ENCODE measurements around the gene KRTAP10-4.
"Not testable (repeated sequence)": the region's sequence is repeated elsewhere in the genome, so short reads cannot be mapped to it uniquely, and the experiment has no call there.

The KRTAP10-4 gene

GRCh38 chr21:44551340-44551961 is 22.1 kb upstream of the KRTAP10-4 start, which contains the start of gene KRTAP10-2:
TSS of gene KRTAP10-2 (minus strand) at chr21:44551505. CDS start at chr21:44551458, 47 bp downstream.
- H3K4me1 ChIP-seq (ENCODE audit: insufficient read depth, low read length) = peaks cover 13% of the 10 kb centered on the region; the same call in 1 of the 2 replicates
- no peak within 1 kb of the TSS for H3K27ac ChIP-seq (ENCODE audit: low read length)
- no peak within 1 kb of the TSS for H3K9ac ChIP-seq (ENCODE audit: low read depth, low read length)
- no peak within 1 kb of the TSS for H3K4me3 ChIP-seq (ENCODE audit: low read length)
- no peaks in the 10 kb centered on the region for H3K36me3 ChIP-seq (ENCODE audit: insufficient read depth, low read depth, low read length)
- H3K27me3 ChIP-seq (ENCODE audit: insufficient read depth, low read length) = no peaks in the 10 kb centered on the region
- H3K9me3 ChIP-seq (ENCODE audit: insufficient read depth, low read depth, low read length) = peaks cover 4% of the 10 kb centered on the region; the same call in 1 of the 2 replicates

- Histone ChIP-seq H3K4me3 (ENCODE audit: low read length) (no peak overlapping the region), H3K36me3 (ENCODE audit: insufficient read depth, low read depth, low read length) (no peaks in the 10 kb centered on the region), H3K4me1 (ENCODE audit: insufficient read depth, low read length) (peaks cover 13% of the 10 kb centered on the region; the same call in 1 of the 2 replicates), H3K27me3 (ENCODE audit: insufficient read depth, low read length) (no peaks in the 10 kb centered on the region), H3K27ac (ENCODE audit: low read length) (no peak overlapping the region), H3K9me3 (ENCODE audit: insufficient read depth, low read depth, low read length) (no peaks in the 10 kb centered on the region), H3K9ac (ENCODE audit: low read depth, low read length) (no peak overlapping the region)
Observed at GRCh38 chr21:44552136-44552535, 21.4 kb upstream of the KRTAP10-4 start.

- H3K4me1 ChIP-seq (ENCODE audit: insufficient read depth, low read length) = peaks cover 13% of the 10 kb centered on the region; the same call in 1 of the 2 replicates
- H3K36me3 ChIP-seq (ENCODE audit: insufficient read depth, low read depth, low read length) = no peaks in the 10 kb centered on the region
- no peaks in the 10 kb centered on the region for H3K9me3 ChIP-seq (ENCODE audit: insufficient read depth, low read depth, low read length)
- H3K4me3 ChIP-seq (ENCODE audit: low read length) = no peak overlapping the region
- H3K27me3 ChIP-seq (ENCODE audit: insufficient read depth, low read length) = no peaks in the 10 kb centered on the region
- no peak overlapping the region for H3K27ac ChIP-seq (ENCODE audit: low read length)
- no peak overlapping the region for H3K9ac ChIP-seq (ENCODE audit: low read depth, low read length)
Observed at GRCh38 chr21:44552681-44553080, 20.8 kb upstream of the KRTAP10-4 start.

GRCh38 chr21:44555200-44555875 is 18.2 kb upstream of the KRTAP10-4 start:
- H3K9ac ChIP-seq (ENCODE audit: low read depth, low read length) = no peak overlapping the region
- H3K27me3 ChIP-seq (ENCODE audit: insufficient read depth, low read length) = no peaks in the 10 kb centered on the region
- no peak overlapping the region for H3K4me3 ChIP-seq (ENCODE audit: low read length)
- H3K9me3 ChIP-seq (ENCODE audit: insufficient read depth, low read depth, low read length) = no peaks in the 10 kb centered on the region
- H3K27ac ChIP-seq (ENCODE audit: low read length) = no peak overlapping the region
- H3K4me1 ChIP-seq (ENCODE audit: insufficient read depth, low read length) = no peaks in the 10 kb centered on the region
- no peaks in the 10 kb centered on the region for H3K36me3 ChIP-seq (ENCODE audit: insufficient read depth, low read depth, low read length)

GRCh38 chr21:44556879-44557278 is 16.6 kb upstream of the KRTAP10-4 start:
- Histone ChIP-seq H3K27me3 (ENCODE audit: insufficient read depth, low read length) (no peaks in the 10 kb centered on the region), H3K4me1 (ENCODE audit: insufficient read depth, low read length) (no peaks in the 10 kb centered on the region), H3K36me3 (ENCODE audit: insufficient read depth, low read depth, low read length) (no peaks in the 10 kb centered on the region), H3K4me3 (ENCODE audit: low read length) (no peak overlapping the region), H3K9me3 (ENCODE audit: insufficient read depth, low read depth, low read length) (no peaks in the 10 kb centered on the region), H3K27ac (ENCODE audit: low read length) (no peak overlapping the region), H3K9ac (ENCODE audit: low read depth, low read length) (no peak overlapping the region)

GRCh38 chr21:44557491-44558328 is 15.8 kb upstream of the KRTAP10-4 start:
- no peaks in the 10 kb centered on the region for H3K36me3 ChIP-seq (ENCODE audit: insufficient read depth, low read depth, low read length)
- H3K4me3 ChIP-seq (ENCODE audit: low read length) = no peak overlapping the region
- no peak overlapping the region for H3K9ac ChIP-seq (ENCODE audit: low read depth, low read length)
- H3K27me3 ChIP-seq (ENCODE audit: insufficient read depth, low read length) = no peaks in the 10 kb centered on the region
- H3K9me3 ChIP-seq (ENCODE audit: insufficient read depth, low read depth, low read length) = no peaks in the 10 kb centered on the region
- H3K4me1 ChIP-seq (ENCODE audit: insufficient read depth, low read length) = no peaks in the 10 kb centered on the region
- no peak overlapping the region for H3K27ac ChIP-seq (ENCODE audit: low read length)

GRCh38 chr21:44558329-44558675 is 15.2 kb upstream of the KRTAP10-4 start:
- not testable (repeated sequence) for H3K27ac ChIP-seq (ENCODE audit: low read length); H3K9me3 ChIP-seq (ENCODE audit: insufficient read depth, low read depth, low read length); H3K4me3 ChIP-seq (ENCODE audit: low read length); H3K4me1 ChIP-seq (ENCODE audit: insufficient read depth, low read length); H3K36me3 ChIP-seq (ENCODE audit: insufficient read depth, low read depth, low read length); H3K27me3 ChIP-seq (ENCODE audit: insufficient read depth, low read length); H3K9ac ChIP-seq (ENCODE audit: low read depth, low read length)

- Histone ChIP-seq H3K9me3 (ENCODE audit: insufficient read depth, low read depth, low read length) (no peaks in the 10 kb centered on the region), H3K27ac (ENCODE audit: low read length) (no peak within 1 kb of the TSS), H3K4me1 (ENCODE audit: insufficient read depth, low read length) (no peaks in the 10 kb centered on the region), H3K4me3 (ENCODE audit: low read length) (no peak within 1 kb of the TSS), H3K9ac (ENCODE audit: low read depth, low read length) (no peak within 1 kb of the TSS), H3K27me3 (ENCODE audit: insufficient read depth, low read length) (no peaks in the 10 kb centered on the region), H3K36me3 (ENCODE audit: insufficient read depth, low read depth, low read length) (no peaks in the 10 kb centered on the region)
Observed at GRCh38 chr21:44558695-44559094, 14.8 kb upstream of the KRTAP10-4 start, which contains the start of gene KRTAP10-3. TSS of gene KRTAP10-3 (minus strand) at chr21:44558795. CDS start at chr21:44558715, 80 bp downstream.

- Histone ChIP-seq H3K27ac (ENCODE audit: low read length) (no peak overlapping the region), H3K27me3 (ENCODE audit: insufficient read depth, low read length) (no peaks in the 10 kb centered on the region), H3K4me1 (ENCODE audit: insufficient read depth, low read length) (no peaks in the 10 kb centered on the region), H3K9ac (ENCODE audit: low read depth, low read length) (no peak overlapping the region), H3K9me3 (ENCODE audit: insufficient read depth, low read depth, low read length) (no peaks in the 10 kb centered on the region), H3K36me3 (ENCODE audit: insufficient read depth, low read depth, low read length) (no peaks in the 10 kb centered on the region), H3K4me3 (ENCODE audit: low read length) (no peak overlapping the region)
Observed at GRCh38 chr21:44564099-44564498, 9.4 kb upstream of the KRTAP10-4 start.

GRCh38 chr21:44564886-44565598 is 8.5 kb upstream of the KRTAP10-4 start:
- Histone ChIP-seq H3K4me3 (ENCODE audit: low read length) (no peak overlapping the region), H3K36me3 (ENCODE audit: insufficient read depth, low read depth, low read length) (no peaks in the 10 kb centered on the region), H3K4me1 (ENCODE audit: insufficient read depth, low read length) (no peaks in the 10 kb centered on the region), H3K9me3 (ENCODE audit: insufficient read depth, low read depth, low read length) (no peaks in the 10 kb centered on the region), H3K27me3 (ENCODE audit: insufficient read depth, low read length) (no peaks in the 10 kb centered on the region), H3K9ac (ENCODE audit: low read depth, low read length) (no peak overlapping the region), H3K27ac (ENCODE audit: low read length) (no peak overlapping the region)

GRCh38 chr21:44566403-44566802 is 7.1 kb upstream of the KRTAP10-4 start:
- Histone ChIP-seq H3K27ac (ENCODE audit: low read length) (no peak overlapping the region), H3K9me3 (ENCODE audit: insufficient read depth, low read depth, low read length) (no peaks in the 10 kb centered on the region; the same call in 1 of the 2 replicates), H3K4me1 (ENCODE audit: insufficient read depth, low read length) (no peaks in the 10 kb centered on the region), H3K27me3 (ENCODE audit: insufficient read depth, low read length) (no peaks in the 10 kb centered on the region), H3K36me3 (ENCODE audit: insufficient read depth, low read depth, low read length) (no peaks in the 10 kb centered on the region), H3K4me3 (ENCODE audit: low read length) (no peak overlapping the region), H3K9ac (ENCODE audit: low read depth, low read length) (no peak overlapping the region)
